Activated T-helper 1 cell treated with anti-CD3 and anti-CD28 coated beads, Interleukin-12 subunit alpha, Interleukin-12 subunit beta, Interleukin-2, Interleukin-4 antibody, amounts not matched to agents 30 ng/mL and 10 ng/mL and 1 ng/mL, durations not matched to agents 14 hours and 24 hours and 36 hours (primary cell): ENCODE data around the gene ODF2. TPM values are rescaled to one million over a fixed set of nuclear protein-coding genes. Genes with fewer than 3 reads are reported as not detected.
"Not testable (repeated sequence)": the region's sequence is repeated elsewhere in the genome, so short reads cannot be mapped to it uniquely, and the experiment has no call there.

Experiments used
- DNase-seq: peaks from one replicate; pipeline ENCODE4 v3.0.0; 2021; ENCODE audit warnings: low spot score
- H3K27ac Mint-ChIP-seq: one replicate; pipeline ENCODE4 v1.8.0; 2021; ENCODE audit warnings: mild to moderate bottlenecking, mixed read lengths
- H3K27me3 Mint-ChIP-seq: one replicate; pipeline ENCODE4 v1.8.0; 2022; ENCODE audit warnings: mild to moderate bottlenecking, moderate library complexity, mixed read lengths; ENCODE audit not compliant: insufficient read depth
- H3K36me3 Mint-ChIP-seq: one replicate; pipeline ENCODE4 v1.8.0; 2021; ENCODE audit warnings: low read depth, mixed read lengths
- H3K4me1 Mint-ChIP-seq: one replicate; pipeline ENCODE4 v1.8.0; 2021; ENCODE audit warnings: low read depth, mixed read lengths
- H3K4me3 Mint-ChIP-seq: one replicate; pipeline ENCODE4 v1.8.0; 2021; ENCODE audit warnings: mild to moderate bottlenecking, moderate library complexity, mixed read lengths
- H3K9me3 Mint-ChIP-seq: one replicate; pipeline ENCODE4 v1.8.0; 2021; ENCODE audit warnings: mixed read lengths
- intact Hi-C: fragments of 100-400 bp; cut with micrococcal nuclease; formaldehyde crosslinking; loops from one replicate; pipeline ENCODE4 v1.15.1; 2024
- total RNA-seq: library from RNA; stranded (reverse); gene quantifications from 2 replicates; pipeline ENCODE4 v1.2.3, GENCODE V29; 2022

The ODF2 gene
- total RNA-seq: 55.6 and 57.6 TPM in 2 replicates

DNA sequence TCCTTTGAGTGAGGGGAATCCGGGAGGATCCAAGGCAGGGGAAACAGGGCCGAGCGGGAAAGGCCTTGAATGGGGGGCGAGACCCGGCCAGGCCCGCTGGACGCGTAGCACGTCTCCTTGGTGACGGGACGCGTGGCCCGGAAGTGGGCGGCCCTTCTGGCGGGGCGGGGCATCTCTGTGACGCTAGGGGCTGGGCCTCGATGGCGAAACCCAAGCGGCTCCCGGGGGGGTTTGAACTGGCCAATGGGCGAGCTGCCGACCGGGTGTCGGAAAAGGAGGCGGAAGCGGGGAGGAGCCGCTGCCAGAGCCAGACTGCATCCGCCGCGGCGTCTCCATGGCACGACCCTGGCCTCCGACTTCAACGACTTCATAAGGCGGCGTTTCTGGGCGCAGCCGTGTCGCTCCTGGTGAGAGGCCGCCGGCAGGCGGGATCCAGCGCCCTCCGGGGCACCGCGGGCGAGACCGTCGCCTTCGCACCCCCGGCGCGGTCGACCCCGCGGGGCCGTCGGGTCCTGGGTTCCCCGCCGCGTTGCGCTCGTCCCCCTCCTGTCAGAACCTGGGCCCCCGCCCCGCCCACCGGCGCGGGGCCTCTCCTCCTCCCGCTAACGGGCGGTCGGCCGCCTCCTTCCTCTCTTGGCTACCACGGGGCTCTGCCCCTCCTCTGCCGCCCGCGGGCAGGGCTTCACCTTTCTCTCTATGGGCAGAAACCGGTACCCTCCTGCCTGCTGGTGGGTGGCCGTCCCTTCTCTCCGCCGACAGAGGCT, at the start of gene ODF2:
TSS of gene ODF2 (plus strand) at position 158 of the 764 bp plus-strand sequence. CDS start at position 244, 86 bp downstream.
- DNase-seq: peak; percentile 98
- Mint-ChIP-seq H3K9me3 (no peaks in the 10 kb centered on the region), H3K36me3 (peaks cover 13% of the 10 kb centered on the region), H3K4me1 (peaks cover 13% of the 10 kb centered on the region), H3K27me3 (peaks cover 3% of the 10 kb centered on the region), H3K27ac (peak within 1 kb of the TSS; percentile 98), H3K4me3 (peak within 1 kb of the TSS; percentile 93)
- intact Hi-C loops: loop anchor here (1.0 to 5.0 kb wide), 12 partner anchors 36 to 654 kb away; partner anchors contain the start of genes CERCAM, COQ4, CRAT and DOLK

DNA sequence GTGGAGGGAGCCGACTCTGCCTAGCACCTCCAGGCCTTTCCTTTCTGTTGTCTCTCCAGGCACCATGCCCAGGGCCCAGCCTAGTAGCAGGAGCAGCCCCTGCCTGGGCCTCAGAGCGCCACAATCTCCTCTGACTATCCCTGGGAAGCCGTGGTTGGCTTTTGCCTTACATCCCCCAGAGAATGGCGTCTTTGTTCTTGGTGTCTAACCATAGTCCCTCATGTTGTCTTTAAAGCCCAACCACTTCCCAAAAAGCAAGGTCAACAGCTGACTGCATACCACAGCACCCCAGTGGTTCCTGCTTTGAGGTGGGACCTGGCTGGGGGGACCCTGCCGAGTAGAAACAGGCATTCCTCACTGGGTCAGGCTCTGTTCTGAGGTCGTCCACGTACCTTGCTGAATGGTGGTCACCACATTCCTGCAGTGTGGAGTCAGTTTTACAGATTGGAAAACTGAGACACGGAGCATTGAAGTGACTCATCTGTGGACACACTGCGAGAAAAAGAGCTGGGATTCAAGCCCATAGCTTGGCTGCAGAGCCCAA, 48.9 kb upstream of the ODF2 start:
- H3K27ac Mint-ChIP-seq: no peak overlapping the region
- intact Hi-C loops: no loop called here
- DNase-seq: no peak
- H3K9me3 Mint-ChIP-seq: no peaks in the 10 kb centered on the region
- no peaks in the 10 kb centered on the region for H3K36me3 Mint-ChIP-seq
- no peaks in the 10 kb centered on the region for H3K4me1 Mint-ChIP-seq
- no peak overlapping the region for H3K4me3 Mint-ChIP-seq
- H3K27me3 Mint-ChIP-seq: peaks cover 38% of the 10 kb centered on the region

DNA sequence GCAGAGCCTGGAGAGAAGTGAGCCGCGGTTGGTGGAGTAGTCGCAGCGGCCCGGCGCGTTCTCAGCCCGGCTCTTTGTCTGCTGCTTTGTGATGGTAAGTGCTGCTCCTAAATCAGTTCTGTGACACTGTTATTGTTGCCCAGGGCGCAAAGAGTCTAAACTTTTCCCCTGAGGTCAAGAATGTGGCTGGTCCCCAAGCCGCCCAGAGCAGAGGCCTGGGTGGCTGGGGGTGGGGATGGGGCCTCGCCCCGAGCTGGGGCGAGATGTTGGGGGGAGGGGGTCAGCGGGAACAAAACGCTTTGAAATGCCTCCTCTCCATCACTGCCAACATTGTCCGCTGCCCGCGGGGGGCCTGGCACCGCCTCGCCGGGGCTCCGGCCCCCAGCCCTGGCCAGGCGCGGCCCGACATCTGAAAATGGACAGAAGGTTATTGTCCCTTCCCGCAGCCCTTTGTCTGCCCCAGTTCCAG, 46.8 kb upstream of the ODF2 start:
- Mint-ChIP-seq H3K4me3 (no peak overlapping the region), H3K4me1 (no peaks in the 10 kb centered on the region), H3K27ac (no peak overlapping the region), H3K27me3 (peaks cover 37% of the 10 kb centered on the region), H3K36me3 (no peaks in the 10 kb centered on the region), H3K9me3 (no peaks in the 10 kb centered on the region)
- intact Hi-C loops: no loop called here
- DNase-seq: no peak

DNA sequence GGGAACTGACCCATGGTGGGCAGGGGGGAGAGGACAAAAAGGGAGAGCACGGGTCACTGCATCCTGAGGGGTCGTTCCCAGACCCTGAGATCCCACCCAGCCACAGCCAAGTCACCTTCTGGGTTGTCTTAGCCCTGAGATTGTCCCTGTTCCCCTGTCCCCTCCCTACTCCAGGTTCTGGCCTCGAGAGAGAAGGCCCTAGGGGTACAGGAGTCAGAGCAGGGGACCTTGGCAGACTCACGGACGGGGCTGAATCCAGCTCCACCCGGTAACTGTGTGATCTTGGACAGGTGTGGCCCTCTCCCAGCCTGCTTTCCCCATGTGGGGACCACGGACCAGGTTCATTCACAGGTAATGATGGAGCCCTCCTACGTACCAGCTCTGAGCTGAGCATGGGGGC, 46.4 kb upstream of the ODF2 start:
- H3K4me1 Mint-ChIP-seq: no peaks in the 10 kb centered on the region
- no peak overlapping the region for H3K27ac Mint-ChIP-seq
- peaks cover 37% of the 10 kb centered on the region for H3K27me3 Mint-ChIP-seq
- no peaks in the 10 kb centered on the region for H3K36me3 Mint-ChIP-seq
- H3K9me3 Mint-ChIP-seq: no peaks in the 10 kb centered on the region
- no peak for DNase-seq
- intact Hi-C loops: no loop called here
- H3K4me3 Mint-ChIP-seq: no peak overlapping the region

DNA sequence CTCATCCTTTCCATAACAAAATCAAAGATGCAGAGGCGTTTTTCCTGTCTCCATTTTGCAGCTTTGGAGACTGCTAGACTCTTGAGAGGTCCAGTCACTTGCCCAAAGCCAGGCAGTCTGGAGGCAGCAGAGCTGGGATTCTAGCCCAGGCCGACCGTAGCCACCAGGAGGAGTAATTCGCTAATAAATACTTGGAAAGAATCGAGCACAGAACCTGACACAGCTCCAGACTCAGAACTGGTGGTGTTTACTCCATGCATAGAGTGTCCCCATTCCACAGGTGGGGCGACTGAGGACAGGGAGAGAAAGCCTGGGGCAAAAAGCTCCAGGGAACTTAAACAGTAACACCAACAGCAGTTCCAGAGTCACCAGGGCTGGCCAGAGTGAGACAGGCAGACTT, 45.8 kb upstream of the ODF2 start:
- Mint-ChIP-seq H3K27ac (no peak overlapping the region), H3K27me3 (peaks cover 37% of the 10 kb centered on the region), H3K4me3 (no peak overlapping the region), H3K9me3 (no peaks in the 10 kb centered on the region), H3K4me1 (no peaks in the 10 kb centered on the region), H3K36me3 (no peaks in the 10 kb centered on the region)
- intact Hi-C loops: loop anchor here (5.0 kb wide), 1 partner anchor 113 kb away; no protein-coding TSS in a partner anchor
- no peak for DNase-seq

DNA sequence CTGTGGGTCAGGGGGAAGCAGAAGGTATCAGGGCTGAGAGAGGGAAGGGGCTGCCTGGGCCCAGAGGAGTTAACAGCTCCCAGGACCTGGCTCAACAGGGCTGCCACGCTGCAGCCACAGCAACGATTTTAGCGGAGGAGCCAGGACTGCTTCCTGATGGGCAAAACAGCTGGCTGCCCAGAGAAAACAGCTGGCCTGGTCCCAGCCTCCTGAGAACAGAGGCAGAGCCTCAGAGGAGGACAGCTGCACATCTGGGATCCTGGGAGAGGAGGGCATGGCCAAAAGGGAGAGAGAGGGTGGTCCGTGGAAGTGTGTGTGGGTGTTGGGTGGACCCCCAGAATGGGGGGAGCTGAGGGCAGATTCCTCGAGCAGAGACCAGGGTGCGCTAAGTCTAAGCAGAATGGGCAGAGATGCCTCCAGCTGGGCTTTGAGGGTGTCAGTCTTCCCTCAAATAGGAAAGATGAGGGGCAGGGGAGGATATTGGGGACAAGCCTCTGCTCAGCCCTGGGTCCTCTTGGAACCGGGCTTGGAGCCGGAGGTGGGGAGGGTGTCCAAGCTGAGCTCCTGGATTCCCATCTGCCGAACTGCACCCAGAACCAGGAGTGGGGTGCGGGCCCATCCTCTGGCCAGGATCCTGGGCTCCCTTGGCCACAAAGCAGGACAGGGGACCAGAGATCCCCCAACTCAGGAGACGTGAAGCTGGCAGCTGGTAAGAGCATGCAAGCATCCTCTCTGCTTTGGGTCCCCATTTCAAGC, 44.3 kb upstream of the ODF2 start:
- Mint-ChIP-seq H3K9me3 (no peaks in the 10 kb centered on the region), H3K27me3 (peaks cover 48% of the 10 kb centered on the region), H3K27ac (no peak overlapping the region), H3K4me1 (peaks cover 2% of the 10 kb centered on the region), H3K4me3 (no peak overlapping the region), H3K36me3 (no peaks in the 10 kb centered on the region)
- DNase-seq: no peak
- intact Hi-C loops: loop anchor here (1.0 to 5.0 kb wide), 2 partner anchors 49 to 114 kb away; no protein-coding TSS in a partner anchor

DNA sequence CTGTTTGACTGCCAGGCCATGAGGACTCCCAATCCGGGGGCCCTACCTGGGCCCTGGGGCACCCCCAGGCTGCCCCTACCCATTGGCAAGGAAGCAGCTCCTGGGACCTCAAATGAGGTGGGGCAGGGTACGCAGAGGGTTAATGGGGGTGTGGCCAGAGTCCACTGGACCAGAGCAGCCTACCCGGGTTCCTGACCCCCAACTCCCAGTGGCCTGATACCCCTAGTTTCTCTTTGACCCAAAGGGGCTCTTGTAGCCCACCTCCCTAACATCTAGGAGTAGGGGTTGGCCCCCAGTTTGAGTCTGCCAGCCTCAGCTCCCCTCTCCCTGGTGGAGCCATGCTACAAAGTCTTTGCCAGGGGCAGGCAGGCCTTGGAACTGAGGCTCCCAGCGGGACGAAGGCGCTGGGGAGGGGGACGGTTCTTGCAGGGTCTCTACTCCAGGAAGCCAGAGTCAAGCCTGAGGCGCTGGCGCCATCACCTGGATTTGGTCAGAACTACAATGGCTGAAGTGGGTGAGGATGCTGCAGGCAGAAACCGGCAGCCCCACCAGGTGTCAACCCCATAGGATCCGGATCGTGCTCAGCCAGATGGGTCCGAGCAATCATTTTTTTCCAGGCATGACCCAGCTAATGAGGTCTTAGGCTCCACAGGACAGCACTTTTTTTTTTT, 43.6 kb upstream of the ODF2 start:
- H3K27ac Mint-ChIP-seq: no peak overlapping the region
- no peak overlapping the region for H3K4me3 Mint-ChIP-seq
- H3K9me3 Mint-ChIP-seq: no peaks in the 10 kb centered on the region
- DNase-seq: peak; percentile 22
- intact Hi-C loops: loop anchor here (1.0 to 5.0 kb wide), 2 partner anchors 50 to 115 kb away; no protein-coding TSS in a partner anchor
- H3K4me1 Mint-ChIP-seq: peaks cover 5% of the 10 kb centered on the region
- H3K36me3 Mint-ChIP-seq: no peaks in the 10 kb centered on the region
- H3K27me3 Mint-ChIP-seq: peaks cover 44% of the 10 kb centered on the region

DNA sequence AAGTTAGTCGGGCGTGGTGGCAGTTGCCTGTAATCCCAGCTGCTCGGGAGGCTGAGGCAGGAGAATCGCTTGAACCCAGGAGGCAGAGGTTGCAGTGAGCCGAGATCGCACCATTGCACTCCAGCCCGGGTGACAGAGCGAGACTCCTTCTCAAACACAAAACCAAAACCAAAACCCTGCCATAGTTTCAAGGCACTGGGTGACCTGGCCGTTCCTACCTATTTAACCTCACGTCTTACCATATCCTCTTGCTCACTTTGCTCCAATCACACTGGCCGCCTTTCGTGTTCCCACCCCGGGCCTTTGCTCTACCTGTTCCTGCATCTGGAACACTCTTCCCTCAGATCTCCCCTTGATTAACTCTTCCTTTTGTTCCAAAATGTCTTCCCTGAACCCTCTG, 42.1 kb upstream of the ODF2 start:
- H3K27me3 Mint-ChIP-seq: peaks cover 45% of the 10 kb centered on the region
- not testable (repeated sequence) for H3K4me3 Mint-ChIP-seq, H3K36me3 Mint-ChIP-seq, H3K9me3 Mint-ChIP-seq, H3K4me1 Mint-ChIP-seq, H3K27ac Mint-ChIP-seq, DNase-seq
- intact Hi-C loops: loop anchor here (5.0 kb wide), 1 partner anchor 116 kb away; no protein-coding TSS in a partner anchor

DNA sequence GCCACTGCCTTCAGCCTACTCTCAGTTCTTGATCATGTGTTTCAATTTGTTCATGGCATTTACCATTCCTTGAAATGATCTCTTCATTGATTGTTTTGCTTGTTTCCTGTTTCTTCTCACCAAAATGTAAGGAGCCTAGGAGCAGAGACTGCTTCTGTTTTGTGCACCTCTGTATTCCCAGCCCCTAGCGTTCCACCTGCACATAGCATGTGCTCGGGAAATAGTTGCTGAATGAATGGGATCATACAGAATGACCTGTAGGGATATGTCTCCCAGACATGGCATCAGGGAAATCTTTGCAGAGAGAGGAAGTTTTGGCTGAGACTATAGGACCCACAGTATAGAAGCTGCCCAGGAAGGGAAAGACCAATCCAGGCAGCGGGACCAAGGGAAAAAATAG, 41.3 kb upstream of the ODF2 start:
- Mint-ChIP-seq H3K27ac (no peak overlapping the region), H3K27me3 (peaks cover 51% of the 10 kb centered on the region), H3K36me3 (no peaks in the 10 kb centered on the region), H3K4me3 (no peak overlapping the region), H3K4me1 (peaks cover 10% of the 10 kb centered on the region), H3K9me3 (no peaks in the 10 kb centered on the region)
- intact Hi-C loops: loop anchor here (5.0 kb wide), 1 partner anchor 117 kb away; no protein-coding TSS in a partner anchor
- no peak for DNase-seq

DNA sequence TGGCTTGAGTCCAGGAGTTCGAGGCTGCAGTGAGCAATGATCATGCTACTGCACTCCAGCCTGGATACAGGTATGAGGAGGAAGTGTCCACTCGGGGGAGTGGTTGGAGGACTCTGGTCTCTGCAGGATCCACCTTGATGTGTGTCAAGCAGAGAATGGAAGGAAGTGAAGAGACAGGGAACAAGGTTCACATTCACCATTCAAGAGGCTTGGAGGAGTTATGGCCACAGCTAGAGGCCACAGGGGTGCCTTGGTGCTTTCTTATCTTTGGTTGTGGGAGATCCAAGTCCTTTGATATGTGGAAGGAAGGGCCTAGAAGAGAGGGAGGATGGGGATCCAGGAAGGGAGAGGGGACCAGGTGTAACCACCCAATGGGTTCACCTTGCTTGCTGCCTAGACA, 40.5 kb upstream of the ODF2 start:
- intact Hi-C loops: no loop called here
- Mint-ChIP-seq H3K27me3 (peaks cover 48% of the 10 kb centered on the region), H3K4me1 (peaks cover 16% of the 10 kb centered on the region), H3K27ac (no peak overlapping the region), H3K36me3 (no peaks in the 10 kb centered on the region), H3K9me3 (no peaks in the 10 kb centered on the region), H3K4me3 (no peak overlapping the region)
- DNase-seq: no peak

DNA sequence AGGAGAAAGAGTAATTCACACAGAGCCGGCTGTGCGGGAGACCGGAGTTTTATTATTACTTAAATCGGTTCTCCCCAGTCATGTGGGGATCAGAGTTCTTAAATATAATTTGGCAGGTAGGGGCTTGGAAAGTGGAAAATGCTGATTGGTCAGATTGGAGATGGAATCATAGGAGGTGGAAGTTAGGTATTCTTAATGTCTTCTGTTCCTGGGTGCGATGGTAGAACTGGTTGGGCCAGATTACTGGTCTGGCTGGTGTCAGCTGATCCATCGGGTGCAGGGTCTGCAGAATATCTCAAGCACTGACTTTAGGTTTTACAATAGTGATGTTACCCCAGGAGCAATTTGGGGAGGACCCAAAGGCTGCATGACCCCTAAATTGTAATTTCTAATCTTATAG, 39.8 kb upstream of the ODF2 start:
- no peak for DNase-seq
- Mint-ChIP-seq H3K27ac (no peak overlapping the region), H3K4me3 (no peak overlapping the region), H3K4me1 (peaks cover 16% of the 10 kb centered on the region), H3K36me3 (no peaks in the 10 kb centered on the region), H3K9me3 (no peaks in the 10 kb centered on the region), H3K27me3 (peaks cover 42% of the 10 kb centered on the region)
- intact Hi-C loops: no loop called here

DNA sequence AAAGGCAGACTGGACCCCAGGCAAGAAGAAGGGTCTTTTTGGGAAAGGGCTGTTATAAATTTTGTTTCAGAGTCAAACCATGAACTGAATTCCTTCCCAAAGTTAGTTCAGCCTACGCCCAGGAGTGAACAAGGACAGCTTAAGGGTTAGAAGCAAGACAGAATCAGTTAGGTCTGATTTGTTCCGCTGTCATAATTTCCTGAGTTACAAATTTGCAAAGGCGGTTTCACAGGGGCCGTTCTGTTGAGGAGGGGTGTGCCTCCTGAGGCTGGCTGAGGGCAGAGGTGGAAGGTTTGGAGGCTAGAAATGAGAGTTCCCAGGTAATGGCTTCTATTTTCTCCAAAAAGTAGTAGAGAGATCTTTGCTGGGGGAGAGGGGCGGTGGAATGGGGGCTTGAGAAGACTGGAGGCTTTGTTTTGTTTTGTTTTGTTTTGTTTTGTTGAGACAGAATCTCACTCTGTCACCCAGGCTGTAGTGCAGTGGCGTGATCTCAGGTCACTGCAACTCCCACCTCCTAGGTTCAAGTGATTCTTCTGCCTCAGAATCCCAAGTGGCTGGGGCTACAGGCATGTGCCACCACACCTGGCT, 39.3 kb upstream of the ODF2 start:
- no peak for DNase-seq
- H3K4me3 Mint-ChIP-seq: no peak overlapping the region
- intact Hi-C loops: no loop called here
- H3K27ac Mint-ChIP-seq: no peak overlapping the region
- peaks cover 37% of the 10 kb centered on the region for H3K27me3 Mint-ChIP-seq
- no peaks in the 10 kb centered on the region for H3K9me3 Mint-ChIP-seq
- H3K4me1 Mint-ChIP-seq: peaks cover 16% of the 10 kb centered on the region
- no peaks in the 10 kb centered on the region for H3K36me3 Mint-ChIP-seq
